Measurements from ENCODE around the gene HECTD1.
"Not testable (repeated sequence)": the region's sequence is repeated elsewhere in the genome, so short reads cannot be mapped to it uniquely, and the experiment has no call there.

The HECTD1 gene

DNA sequence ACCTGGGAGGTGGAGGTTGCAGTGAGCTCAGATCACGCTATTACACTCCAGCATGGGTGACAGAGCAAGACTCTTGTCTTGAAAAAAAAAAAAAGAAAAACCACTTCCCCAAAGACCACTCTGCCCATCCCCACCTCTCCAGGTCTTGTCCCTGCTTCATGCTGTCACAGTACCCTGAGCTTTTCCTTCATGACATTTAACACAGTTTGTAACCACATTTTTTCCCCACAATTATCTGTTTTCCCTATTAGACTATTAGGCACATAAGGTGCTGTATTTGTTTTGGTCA lies 6.9 kb downstream of the HECTD1 start:
- CTCF ChIA-PET = no interaction called here
- TF ChIP-seq, protein P1, sequence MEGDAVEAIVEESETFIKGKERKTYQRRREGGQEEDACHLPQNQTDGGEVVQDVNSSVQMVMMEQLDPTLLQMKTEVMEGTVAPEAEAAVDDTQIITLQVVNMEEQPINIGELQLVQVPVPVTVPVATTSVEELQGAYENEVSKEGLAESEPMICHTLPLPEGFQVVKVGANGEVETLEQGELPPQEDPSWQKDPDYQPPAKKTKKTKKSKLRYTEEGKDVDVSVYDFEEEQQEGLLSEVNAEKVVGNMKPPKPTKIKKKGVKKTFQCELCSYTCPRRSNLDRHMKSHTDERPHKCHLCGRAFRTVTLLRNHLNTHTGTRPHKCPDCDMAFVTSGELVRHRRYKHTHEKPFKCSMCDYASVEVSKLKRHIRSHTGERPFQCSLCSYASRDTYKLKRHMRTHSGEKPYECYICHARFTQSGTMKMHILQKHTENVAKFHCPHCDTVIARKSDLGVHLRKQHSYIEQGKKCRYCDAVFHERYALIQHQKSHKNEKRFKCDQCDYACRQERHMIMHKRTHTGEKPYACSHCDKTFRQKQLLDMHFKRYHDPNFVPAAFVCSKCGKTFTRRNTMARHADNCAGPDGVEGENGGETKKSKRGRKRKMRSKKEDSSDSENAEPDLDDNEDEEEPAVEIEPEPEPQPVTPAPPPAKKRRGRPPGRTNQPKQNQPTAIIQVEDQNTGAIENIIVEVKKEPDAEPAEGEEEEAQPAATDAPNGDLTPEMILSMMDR (conservative IDR thresholded peaks at IDR 0.05; ENCODE audit: low read depth) = no peak
- POLR2A ChIA-PET (ENCODE audit: low non-redundant PET) = no interaction called here

DNA sequence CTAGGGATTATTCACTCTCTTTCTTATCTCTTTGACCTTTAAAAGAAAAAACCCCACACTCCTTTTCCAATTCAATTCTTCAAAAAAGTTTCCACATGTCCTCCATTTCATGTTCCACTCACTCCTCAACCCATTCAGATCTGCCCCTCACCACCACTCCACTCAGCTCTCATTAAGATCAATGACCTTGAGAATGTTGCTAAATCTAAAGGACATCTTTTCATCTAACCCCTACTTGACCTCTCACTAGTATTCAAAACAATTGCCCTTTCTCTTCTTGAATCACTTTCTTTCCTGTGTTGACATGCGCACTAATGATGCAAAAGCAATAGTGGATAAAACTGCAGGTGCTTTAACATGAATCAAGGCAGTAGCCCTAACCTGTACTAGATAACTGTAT lies 9.9 kb downstream of the HECTD1 start:
- H3K27ac ChIP-seq = no peak overlapping the region
- TF ChIP-seq, protein P1 (conservative IDR thresholded peaks at IDR 0.05; ENCODE audit: low read depth) = no peak
- CTCF ChIA-PET = no interaction called here
- no peak for DNase-seq (ENCODE audit: low spot score)
- POLR2A ChIA-PET (ENCODE audit: low non-redundant PET) = no interaction called here

More for the DNA sequence above, 6.9 kb downstream of the HECTD1 start:
- no peak for DNase-seq (ENCODE audit: low spot score)
- no peak overlapping the region for H3K27ac ChIP-seq

DNA sequence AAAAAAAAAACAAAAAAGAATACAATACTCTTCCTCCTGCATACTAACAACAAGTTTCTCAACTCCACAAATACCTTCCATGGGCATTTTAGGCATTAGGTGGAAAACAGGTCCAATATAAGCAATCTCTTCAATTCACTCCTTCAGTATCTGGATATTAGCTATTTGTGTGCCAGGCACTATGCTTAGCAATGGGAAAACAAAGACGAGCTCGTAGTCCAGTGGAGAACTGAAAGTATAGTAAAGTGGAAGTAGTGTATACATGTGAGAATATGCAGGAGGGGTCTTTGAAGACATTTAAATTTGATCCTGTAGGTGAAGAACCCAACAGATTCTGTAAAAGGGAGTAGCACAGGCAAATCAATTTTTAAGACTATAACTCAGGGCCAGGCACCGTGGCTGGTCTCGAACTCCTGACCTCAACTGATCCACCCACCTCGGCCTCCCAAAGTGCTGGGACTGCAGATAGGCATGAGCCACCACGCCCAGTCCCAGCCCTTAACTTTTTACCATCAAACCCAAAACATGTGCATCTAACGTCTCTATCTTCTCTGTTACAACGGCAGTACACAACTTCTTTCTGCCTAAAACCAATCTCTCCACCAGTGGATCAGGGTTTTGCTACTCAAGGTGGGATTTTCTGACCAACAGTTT lies 10.6 kb downstream of the HECTD1 start:
- POLR2A ChIA-PET (ENCODE audit: low non-redundant PET) = no interaction called here
- no peak for DNase-seq (ENCODE audit: low spot score)
- TF ChIP-seq, protein P1 (conservative IDR thresholded peaks at IDR 0.05; ENCODE audit: low read depth) = no peak
- no peak overlapping the region for H3K27ac ChIP-seq
- CTCF ChIA-PET = interaction anchor here (0.6 kb wide), 1 partner anchor 242 kb away, joined by 3 read pairs; no protein-coding TSS in a partner anchor

DNA sequence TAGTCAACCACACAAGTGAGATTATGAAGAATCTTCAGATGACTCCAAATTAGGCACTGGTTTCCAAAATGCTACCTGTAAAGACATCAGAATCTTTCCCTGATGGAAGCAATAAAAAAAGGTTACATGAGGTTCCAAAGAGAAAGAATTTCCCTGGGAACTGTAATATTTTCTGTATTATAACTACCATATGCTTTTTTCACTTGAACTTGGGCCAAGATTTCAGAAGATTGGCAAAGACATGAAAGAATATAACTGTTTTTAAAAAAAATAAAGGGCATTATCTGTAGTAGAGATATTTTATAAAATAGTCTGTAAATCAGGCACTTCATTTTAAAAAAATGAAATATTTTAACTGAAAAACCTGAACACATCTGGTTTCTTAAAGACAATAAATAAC lies 12.9 kb downstream of the HECTD1 start:
- no peak overlapping the region for H3K27ac ChIP-seq
- CTCF ChIA-PET = interaction anchor here (0.5 to 1.0 kb wide), 2 partner anchors 138 to 164 kb away, joined by 3 to 4 read pairs; no protein-coding TSS in a partner anchor
- TF ChIP-seq, protein P1 (conservative IDR thresholded peaks at IDR 0.05; ENCODE audit: low read depth) = no peak
- no peak for DNase-seq (ENCODE audit: low spot score)
- POLR2A ChIA-PET (ENCODE audit: low non-redundant PET) = no interaction called here

DNA sequence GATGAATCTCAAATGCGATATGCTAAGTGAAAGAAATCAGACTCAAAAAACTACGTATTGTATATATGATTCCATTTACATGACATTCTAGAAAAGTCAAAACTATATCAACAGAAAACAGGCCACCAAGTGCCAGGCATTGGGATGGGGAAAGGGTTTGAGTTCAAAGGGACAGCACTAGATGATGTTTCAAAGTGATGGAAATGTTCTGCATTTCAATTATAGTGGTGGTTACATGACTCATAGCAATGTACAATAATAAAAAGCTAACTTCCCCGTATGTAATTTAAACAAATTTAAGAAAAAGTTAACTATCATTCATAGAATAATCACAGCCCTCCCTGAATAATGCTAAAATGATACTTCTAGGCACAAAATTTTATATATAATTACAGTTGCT lies 13.5 kb downstream of the HECTD1 start:
- ChIA-PET CTCF (interaction anchor here (1.0 kb wide), 1 partner anchor 164 kb away, joined by 3 read pairs; no protein-coding TSS in a partner anchor), POLR2A (ENCODE audit: low non-redundant PET) (no interaction called here)
- TF ChIP-seq, protein P1 (conservative IDR thresholded peaks at IDR 0.05; ENCODE audit: low read depth) = no peak
- H3K27ac ChIP-seq = no peak overlapping the region
- DNase-seq (ENCODE audit: low spot score) = no peak

DNA sequence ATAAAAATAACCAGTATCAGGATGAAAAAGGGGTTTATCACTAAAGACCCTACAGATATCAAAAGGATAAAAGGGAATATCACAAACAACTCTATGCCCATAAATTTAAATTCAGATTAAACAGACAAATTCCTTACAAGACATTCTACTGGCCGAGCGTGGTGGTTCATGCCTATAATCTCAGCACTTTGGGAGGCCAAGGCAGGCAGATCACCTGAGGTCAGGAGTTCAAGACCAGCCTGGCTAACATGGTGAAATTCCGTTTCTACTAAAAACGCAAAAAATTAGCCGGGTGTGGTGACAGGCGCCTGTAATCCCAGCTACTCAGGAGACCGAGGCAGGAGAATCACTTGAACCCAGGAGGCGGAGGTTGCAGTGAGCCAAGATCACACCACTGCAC lies 15.0 kb downstream of the HECTD1 start:
- DNase-seq (ENCODE audit: low spot score); H3K27ac ChIP-seq; POLR2A ChIA-PET (ENCODE audit: low non-redundant PET): not testable (repeated sequence)
- CTCF ChIA-PET = interaction anchor here (1.3 kb wide), 1 partner anchor 15 kb away, joined by 5 read pairs; the partner anchor contains the start of gene HECTD1

DNA sequence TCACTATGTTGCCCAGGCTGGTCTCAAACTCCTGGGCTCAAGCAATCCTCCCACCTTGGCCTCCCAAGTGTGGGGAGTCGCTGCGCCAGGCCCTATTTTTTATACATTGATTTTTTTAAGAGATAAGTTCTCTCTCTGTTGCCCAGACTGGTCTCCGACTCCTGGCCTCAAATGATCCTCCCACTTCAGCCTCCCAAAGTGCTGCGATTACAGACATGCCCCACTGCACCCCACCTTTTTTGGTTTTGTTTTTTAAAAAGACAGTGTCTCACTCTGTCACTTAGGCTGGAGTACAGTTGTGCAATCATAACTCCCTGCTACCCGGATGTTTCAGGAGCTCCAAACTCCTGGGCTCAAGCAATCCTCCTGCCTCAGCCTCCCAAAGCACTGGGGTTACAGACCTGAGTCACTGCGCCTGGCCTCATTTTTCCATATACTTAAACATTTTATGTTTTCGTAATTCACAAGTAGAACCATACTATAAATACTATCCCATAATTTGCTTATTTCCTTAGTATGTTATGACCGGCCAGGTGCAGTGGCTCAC lies 16.8 kb downstream of the HECTD1 start:
- CTCF ChIA-PET = no interaction called here
- DNase-seq (ENCODE audit: low spot score) = no peak
- TF ChIP-seq, protein P1 (conservative IDR thresholded peaks at IDR 0.05; ENCODE audit: low read depth) = no peak
- POLR2A ChIA-PET (ENCODE audit: low non-redundant PET) = no interaction called here
- H3K27ac ChIP-seq = no peak overlapping the region
